HG03095 (cell line): ENCODE measurements around the gene TSEN54.

ENCODE experiments used
- ATAC-seq: cut with Tn5 transposase; IDR thresholded peaks from one replicate; pipeline ENCODE4 v1.9.1; 2021; ENCODE audit warnings: moderate library complexity; ENCODE audit not compliant: unreplicated experiment

The TSEN54 gene

GRCh38 chr17:75488693-75489510 is 27.4 kb upstream of the TSEN54 start:
- ATAC-seq, result no peak

DNA sequence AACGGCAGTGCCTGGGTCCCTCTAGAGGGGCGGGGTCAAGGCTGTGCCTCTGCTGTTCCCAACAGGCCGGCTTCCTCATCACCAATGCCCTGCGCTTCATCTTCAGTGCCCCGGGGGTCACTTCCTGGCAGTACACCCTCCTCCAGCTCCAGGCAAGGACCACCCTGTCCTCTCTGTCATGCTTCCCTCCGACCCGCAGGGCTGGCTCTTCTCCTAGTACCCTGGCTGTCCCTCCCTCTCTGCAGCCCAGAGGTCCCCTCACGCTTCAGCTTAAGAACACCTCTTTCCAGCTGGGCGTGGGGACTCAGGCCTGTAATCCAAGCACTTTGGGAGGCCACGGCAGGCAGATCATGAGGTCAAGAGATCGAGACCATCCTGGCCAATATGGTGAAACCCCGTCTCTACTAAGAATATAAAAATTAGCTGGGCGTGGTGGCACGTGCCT is 26.8 kb upstream of the TSEN54 start:
- ATAC-seq, result no peak

DNA sequence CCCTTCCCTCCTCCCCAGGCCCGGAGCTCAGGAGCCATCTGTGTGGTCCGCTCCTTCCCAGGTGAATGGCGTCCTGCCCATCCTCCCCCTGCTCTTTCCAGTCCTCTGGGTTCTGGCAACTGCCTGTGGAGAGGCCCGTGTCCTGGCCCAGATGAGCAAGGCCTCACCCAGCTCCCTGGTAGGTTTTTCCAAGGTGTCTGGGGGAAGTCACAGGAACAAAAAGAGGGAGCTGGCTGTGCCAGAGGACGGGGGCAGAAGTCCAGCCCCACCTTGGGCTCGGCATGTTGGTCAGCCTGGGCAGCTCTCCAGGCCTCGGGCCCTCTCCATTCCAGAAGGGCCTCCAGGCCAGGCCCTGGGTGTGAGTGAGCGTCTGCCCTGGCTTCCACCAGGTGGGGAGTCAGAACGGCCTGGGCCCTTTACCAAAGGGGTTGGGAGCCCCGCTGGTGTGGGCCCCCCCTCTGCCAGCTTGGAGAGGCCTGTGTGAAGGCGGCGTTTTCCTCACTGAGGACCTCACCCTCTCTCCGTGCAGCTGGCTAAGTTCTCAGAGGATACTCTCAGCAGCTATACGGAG is 26.1 kb upstream of the TSEN54 start:
- ATAC-seq, result no peak

GRCh38 chr17:75490953-75491649 is 25.2 kb upstream of the TSEN54 start:
- no peak for ATAC-seq

GRCh38 chr17:75491680-75492079 is 24.6 kb upstream of the TSEN54 start:
- ATAC-seq, result no peak

- no peak for ATAC-seq
These were observed 23.7 kb upstream of the TSEN54 start for GRCh38 chr17:75492555-75493168.

DNA sequence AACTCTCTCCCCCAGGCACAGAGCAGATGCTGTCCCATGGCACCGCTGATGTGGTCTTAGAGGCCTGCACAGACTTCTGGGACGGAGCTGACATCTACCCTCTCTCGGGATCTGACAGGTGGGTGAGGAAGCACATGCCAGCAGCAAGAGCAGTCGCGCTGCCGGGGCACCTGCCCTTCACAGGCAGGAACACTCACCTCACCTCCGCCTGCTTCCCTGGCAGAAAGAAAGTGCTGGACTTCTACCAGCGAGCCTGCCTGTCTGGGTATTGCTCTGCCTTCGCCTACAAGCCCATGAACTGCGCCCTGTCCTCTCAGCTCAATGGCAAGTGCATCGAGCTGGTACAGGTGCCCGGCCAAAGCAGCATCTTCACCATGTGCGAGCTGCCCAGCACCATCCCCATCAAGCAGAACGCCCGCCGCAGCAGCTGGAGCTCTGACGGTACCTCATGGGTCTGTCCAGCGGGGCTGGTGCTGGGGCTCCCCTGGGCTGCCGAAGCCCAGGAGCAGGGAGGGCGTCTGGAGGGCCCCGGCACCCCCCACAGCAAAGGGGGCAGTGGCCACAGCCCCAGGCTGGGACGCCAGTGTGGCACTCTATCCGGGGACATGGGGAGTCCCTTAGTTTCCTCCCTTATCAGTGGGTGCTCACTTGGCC is 22.7 kb upstream of the TSEN54 start:
- no peak for ATAC-seq

DNA sequence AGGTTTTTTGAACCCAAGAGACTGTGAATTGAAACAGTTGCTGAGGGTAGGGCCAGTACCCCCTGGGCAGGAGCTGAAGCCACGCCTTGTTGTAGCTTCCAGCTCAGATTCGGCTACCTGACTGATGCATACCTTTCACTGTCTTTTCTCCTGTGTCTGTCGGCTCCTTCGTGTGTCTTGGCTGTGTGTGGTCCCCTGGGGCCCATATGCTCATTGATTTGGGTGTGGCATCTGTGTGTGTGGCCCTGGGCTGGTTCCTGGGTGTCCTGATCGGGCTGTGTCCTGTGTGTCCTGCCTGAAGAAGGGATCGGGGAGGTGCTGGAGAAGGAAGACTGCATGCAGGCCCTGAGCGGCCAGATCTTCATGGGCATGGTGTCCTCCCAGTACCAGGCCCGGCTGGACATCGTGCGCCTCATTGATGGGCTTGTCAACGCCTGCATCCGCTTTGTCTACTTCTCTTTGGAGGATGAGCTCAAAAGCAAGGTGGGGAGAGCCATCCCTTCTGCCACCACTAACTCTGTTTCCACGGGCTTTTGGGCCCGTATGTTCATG is 21.9 kb upstream of the TSEN54 start:
- ATAC-seq, result no peak

DNA sequence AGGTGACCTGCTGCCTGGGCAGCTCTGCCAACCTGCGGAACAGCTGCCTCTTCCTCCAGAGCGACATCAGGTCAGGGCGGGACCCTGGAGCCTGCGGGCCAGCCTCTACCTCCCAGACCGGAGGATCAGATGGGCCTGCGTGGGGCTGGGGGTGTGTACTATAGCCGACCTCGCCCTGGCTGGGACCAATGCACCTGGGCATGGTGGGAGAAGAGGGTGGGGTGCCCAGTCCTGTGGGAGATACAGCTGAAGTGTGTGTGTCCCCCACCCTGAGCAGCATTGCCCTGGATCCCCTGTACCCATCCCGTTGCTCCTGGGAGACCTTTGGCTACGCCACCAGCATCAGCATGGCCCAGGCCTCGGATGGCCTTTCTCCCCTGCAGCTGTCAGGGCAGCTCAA is 20.3 kb upstream of the TSEN54 start:
- ATAC-seq, result no peak

DNA sequence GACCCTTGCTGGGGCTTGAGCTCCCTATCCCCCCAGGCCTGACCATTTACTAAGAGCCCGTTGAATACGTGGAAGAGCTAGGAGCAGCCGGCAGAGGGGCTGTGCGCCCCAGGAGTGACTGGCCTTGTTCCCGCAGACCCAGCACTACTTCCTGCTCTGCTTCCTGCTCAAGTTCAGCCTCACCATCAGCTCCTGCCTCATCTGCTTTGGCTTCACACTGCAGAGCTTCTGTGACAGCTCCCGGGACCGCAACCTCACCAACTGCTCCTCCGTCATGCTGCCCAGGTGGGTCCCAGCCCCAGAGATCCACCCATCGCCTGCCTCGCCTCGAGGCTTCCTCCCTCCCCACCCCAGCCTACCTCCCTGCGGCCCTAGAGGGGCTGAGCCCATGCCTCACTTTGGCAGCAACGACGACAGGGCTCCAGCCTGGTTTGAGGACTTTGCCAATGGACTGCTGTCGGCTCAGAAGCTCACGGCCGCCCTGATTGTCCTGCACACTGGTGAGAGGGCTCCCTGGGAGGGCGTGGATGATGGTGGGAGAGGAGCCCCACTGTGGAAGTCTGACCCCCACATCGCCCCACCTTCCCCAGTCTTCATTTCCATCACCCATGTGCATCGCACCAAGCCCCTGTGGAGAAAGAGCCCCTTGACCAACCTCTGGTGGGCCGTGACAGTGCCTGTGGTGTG is 18.1 kb upstream of the TSEN54 start:
- no peak for ATAC-seq

- no peak for ATAC-seq
These were observed 17.6 kb upstream of the TSEN54 start for GRCh38 chr17:75498726-75499213.

DNA sequence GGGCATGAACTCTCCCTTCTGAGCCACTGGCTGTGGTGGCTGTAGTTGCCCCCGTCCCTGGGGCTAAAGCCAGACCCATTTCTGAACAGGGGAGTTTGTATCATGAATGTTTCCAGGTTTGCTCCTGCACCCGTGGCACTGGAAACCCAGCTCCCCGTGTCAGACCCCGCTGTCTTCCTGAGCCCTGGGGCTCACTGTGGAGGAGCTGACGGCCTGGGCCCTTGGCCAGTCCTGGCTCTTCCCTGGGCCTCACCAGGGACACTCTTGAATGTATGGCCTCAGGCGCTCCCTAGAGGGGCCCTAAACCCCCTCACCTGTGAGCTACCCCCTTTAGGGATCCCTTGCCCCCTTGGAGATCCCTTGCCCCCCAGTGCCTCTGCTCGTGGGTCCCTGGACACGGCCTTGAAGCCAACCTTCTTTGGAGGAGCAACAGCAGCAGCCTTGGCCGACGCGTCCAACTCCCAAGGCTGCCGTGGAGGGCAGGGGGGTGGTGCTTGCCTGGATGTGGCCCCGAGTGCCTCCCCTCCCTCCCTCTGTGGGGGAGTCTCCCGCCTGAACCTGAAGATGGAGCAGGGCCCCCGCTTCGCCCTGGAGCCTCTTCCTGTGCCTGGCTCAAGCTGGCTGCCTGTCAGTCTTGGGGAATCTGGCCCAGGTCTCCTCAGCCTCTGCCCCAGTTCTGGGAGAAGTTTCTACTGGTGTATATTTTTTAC is 16.9 kb upstream of the TSEN54 start:
- no peak for ATAC-seq

DNA sequence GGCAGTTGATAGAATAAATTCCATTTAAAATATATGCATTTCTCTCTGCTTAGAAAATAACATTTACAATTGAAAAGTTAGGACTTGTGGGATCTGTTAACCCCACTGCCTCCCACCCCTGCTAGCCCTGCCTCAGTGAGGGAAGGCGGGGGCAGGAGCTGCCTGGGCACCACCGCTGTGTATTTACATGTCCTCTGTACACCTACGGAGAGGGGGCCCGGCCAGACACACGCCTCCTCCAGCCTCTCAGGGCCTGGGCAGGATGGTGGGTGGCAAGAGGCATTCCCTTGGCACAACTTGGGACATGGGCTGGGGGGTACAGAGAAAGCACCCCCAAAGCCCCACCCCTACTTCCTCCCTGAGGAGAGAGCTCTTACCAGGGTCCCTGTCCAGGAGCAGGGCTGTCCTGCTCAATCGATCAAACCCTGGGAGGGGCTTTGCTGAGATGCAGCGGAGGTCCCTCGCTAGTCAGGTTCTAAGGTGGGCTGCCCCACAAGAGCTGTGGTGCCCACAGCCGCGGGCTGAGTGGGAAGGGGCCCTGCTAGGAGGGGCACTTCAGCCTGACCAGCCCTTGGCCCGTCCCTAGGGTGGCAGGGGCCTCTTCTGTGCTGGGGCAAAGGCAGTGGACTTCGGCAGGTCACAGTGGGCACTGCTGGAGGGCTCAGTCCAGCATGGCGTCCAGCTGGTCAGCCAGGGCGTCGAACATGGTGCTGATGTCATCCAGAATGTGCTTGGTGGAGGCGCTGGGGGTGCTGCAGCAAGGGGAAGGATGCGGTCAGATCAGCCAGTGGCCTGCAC is 15.7 kb upstream of the TSEN54 start:
- no peak for ATAC-seq

DNA sequence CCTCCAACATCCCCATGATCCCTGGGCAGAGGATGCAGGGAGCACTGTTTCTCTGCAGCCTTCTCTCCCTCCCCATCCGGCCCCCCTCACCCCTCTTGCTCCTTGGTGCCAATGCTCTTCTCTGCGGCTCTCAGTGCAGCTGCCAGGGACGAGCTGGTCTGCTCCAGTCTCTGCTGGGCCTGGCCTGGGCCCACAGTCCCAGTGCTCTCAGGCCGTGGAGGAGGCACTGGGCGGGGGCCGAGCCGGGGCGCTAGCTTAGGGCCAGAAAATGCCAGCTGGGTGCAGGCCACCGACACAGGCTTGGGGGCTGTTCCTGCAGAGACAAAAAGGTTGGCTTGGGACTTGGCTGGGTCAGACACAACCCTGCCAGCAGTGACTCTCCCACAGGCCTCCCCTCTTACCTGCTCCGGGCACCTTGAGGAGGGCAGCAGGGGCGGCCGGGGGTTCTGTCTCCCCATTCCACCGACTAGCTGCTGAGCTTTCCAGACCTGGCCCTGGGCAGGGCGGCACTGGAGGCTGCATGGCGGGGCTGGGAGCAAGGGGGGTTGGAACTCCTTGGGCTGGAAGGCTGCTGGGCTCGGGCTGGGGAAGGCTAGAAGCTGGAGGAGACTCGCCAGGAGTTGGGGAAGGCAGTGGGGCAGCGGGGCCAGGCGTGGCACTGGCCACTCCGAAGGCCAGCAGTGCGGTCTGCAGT is 14.8 kb upstream of the TSEN54 start:
- ATAC-seq, result no peak

DNA sequence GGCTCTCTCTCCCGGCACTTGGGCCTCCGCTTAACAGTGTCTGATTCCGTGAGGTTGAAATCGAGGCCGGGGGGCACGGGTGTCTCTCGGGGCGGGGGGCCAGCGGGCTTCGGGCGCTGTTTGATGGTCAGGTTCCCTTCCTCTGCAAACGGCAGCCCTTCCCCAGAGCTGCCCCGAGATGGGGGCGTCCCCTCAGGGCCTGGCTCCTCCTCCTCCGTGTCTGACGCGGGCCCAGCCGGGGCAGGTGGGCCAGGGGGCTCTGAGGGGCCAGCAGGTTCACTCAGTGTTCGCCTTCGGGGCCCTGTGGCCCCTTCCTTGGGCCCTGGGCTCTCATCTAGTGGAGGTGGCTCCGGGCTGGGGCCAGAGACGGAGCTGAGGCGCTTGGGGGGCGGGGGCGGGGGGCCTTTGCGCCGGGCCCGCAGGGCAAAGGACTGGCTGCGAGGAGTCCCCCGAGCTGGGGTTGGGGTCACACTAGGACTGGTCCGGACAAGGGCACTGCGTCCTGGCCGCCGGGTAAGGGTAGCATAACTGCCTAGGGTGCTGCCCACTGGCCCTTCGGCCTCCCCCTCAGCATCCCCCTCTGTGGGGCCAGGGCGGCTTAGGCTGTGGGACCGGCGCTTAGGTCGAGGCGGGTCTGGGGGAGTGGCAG is 14.1 kb upstream of the TSEN54 start:
- no peak for ATAC-seq

DNA sequence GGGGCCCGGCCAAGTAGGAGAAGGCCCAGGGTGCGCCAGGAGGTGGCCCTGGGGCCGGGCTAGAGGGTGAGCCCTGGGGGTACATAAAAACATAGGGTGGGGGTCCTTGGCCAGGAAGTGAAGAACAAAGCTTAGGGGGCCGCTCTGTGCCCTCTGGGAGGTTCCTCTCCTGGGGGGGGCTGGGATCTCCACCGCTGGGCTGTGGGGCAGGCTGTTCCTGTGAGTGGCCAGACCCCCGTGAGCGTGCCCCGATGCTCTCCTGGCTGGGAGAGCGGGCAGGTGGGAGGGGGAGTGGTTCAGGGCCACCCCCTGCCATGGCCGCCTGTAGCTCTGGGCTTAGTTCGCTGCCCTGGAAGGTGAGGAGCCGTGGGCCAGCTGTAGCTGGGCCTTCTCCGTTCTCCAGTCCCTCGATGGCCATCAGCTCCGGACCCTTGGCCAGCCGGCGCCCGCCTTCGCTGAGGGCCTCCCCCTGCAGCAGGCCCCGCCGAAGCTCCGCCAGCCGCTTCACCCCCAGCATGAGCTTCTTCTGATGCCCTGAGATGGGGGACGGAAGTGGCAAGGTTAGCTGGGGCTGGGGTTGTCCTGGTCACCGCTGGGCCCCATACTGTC is 13.5 kb upstream of the TSEN54 start:
- no peak for ATAC-seq

DNA sequence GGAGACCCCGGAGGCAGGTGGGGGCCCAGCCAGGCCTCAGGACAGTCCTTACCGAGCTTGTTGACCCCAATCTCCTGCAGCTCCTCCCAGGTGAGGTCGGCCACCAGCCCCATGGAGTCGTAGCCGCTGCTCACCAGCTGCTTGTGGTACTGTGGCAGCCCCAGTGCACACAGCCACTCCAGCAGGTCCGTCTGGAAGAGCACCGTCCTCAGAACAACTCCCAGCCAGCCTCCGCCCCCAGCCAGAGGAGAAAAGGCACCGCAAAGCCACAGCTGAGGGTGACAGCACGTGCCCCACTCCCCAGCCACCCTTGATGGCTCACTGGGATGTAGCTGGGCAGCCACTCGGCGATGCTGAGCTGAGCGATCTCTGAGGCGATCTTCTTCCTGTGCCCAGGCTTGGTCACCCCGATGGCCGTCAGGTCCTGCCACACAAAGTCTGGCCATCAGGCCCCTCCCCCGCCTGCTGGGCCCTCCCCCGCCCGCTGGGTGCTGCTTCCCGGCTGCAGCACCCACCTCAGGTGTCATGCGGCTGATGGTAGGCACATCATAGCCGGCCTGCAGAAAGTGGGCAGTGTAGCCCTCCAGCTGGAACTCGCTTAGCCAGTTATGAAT is 12.9 kb upstream of the TSEN54 start:
- no peak for ATAC-seq
